ENCODE measurements around the gene THAP4. TPM values are rescaled to one million over a fixed set of nuclear protein-coding genes. Genes with fewer than 3 reads are reported as not detected.

The THAP4 gene
- total and polyA plus RNA-seq, 2 of the 13 experiments (the other 11 are each of a cell fraction or from before 2014, with no cell fraction given) = 59.7 to 75.7 TPM

DNA sequence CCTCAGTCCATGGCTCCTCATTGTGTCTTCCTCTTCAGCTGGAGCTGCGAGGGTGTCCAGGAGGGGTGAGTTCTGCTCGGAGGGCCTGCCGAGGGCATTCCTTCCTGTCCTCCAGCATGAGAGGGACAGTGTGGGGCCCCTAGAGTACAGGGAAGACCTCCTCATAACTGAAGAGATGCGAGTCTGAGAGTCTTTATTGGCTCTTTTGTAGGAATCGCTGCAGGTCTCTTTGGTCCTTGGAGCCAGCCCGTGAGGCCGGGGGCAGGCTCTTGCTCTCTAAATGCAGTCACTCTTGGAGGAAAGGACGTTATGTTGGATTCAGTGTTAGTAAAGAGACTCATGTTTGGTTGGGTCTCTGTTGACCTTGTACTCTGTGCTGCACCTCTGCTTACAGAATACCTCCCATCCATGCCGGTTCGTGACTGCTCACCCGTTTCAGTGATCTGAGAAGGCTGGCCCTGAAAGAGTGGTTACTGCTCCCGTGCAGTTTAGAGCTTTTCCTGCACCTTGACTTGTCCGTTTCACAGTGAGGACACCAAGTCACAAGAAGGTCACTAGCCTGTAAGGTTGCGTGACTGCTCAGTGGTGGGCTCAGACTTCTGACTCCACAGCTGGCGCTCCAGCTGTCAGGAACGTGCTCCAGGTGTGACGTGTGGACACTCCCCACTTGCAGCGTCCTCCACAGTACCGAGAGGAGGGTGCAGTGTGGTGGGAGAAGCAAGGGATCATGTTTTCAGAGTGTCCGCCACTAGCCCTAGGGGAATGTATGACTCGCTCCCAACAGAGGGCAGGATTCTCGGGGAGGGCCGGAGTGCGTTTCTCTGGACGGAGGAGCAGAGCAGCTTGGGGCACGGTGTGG, 8.3 kb upstream of the THAP4 start (continued):
- TF ChIP-seq, protein P1, sequence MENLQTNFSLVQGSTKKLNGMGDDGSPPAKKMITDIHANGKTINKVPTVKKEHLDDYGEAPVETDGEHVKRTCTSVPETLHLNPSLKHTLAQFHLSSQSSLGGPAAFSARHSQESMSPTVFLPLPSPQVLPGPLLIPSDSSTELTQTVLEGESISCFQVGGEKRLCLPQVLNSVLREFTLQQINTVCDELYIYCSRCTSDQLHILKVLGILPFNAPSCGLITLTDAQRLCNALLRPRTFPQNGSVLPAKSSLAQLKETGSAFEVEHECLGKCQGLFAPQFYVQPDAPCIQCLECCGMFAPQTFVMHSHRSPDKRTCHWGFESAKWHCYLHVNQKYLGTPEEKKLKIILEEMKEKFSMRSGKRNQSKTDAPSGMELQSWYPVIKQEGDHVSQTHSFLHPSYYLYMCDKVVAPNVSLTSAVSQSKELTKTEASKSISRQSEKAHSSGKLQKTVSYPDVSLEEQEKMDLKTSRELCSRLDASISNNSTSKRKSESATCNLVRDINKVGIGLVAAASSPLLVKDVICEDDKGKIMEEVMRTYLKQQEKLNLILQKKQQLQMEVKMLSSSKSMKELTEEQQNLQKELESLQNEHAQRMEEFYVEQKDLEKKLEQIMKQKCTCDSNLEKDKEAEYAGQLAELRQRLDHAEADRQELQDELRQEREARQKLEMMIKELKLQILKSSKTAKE (CRISPR knock-in tag; IDR thresholded peaks at IDR 0.05; ENCODE audit: borderline replicate concordance) = no peak; the same call in 1 of the 2 replicates
- TF ChIP-seq ZNF331 (CRISPR knock-in tag; IDR thresholded peaks at IDR 0.05) (peak; percentile 54), HES4 (CRISPR knock-in tag; IDR thresholded peaks at IDR 0.05; ENCODE audit: borderline replicate concordance) (0 out of 2 replicates have a peak, but pooled peaks have one; percentile 83), SIN3A (IDR thresholded peaks at IDR 0.05; ENCODE audit: borderline replicate concordance, low read depth, low read length) (no peak; the same call in none of the 2 replicates), AHR (CRISPR knock-in tag; IDR thresholded peaks at IDR 0.05) (no peak; the same call in none of the 2 replicates), GFI1 (CRISPR knock-in tag; IDR thresholded peaks at IDR 0.05; ENCODE audit: borderline replicate concordance) (peak; percentile 53; the same call in 1 of the 2 replicates), ZFP62 (CRISPR knock-in tag; IDR thresholded peaks at IDR 0.05) (no peak), ZMAT3 (CRISPR knock-in tag; conservative IDR thresholded peaks at IDR 0.05) (peak; percentile 90), MXD4 (CRISPR knock-in tag; IDR thresholded peaks at IDR 0.05) (peak; percentile 84), SKI (IDR thresholded peaks at IDR 0.05; ENCODE audit: partially characterized antibody) (no peak), SOX5 (CRISPR knock-in tag; IDR thresholded peaks at IDR 0.05; ENCODE audit: borderline replicate concordance) (peak; percentile 59), RNF2 (conservative IDR thresholded peaks at IDR 0.05; ENCODE audit: low read depth) (no peak), ZNF564 (CRISPR knock-in tag; IDR thresholded peaks at IDR 0.05) (no peak; the same call in 1 of the 2 replicates), U2AF2 (IDR thresholded peaks at IDR 0.05; ENCODE audit: low read depth, low read length) (no peak), CREB1 (IDR thresholded peaks at IDR 0.05) (peak; percentile 80), CREB1 (CRISPR knock-in tag; IDR thresholded peaks at IDR 0.05) (peak; percentile 70), ZNF792 (CRISPR knock-in tag; IDR thresholded peaks at IDR 0.05) (no peak)
- TF ChIP-seq, protein P2, sequence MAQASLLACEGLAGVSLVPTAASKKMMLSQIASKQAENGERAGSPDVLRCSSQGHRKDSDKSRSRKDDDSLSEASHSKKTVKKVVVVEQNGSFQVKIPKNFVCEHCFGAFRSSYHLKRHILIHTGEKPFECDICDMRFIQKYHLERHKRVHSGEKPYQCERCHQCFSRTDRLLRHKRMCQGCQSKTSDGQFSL (CRISPR knock-in tag; IDR thresholded peaks at IDR 0.05) = no peak
- TF ChIP-seq, protein P3, sequence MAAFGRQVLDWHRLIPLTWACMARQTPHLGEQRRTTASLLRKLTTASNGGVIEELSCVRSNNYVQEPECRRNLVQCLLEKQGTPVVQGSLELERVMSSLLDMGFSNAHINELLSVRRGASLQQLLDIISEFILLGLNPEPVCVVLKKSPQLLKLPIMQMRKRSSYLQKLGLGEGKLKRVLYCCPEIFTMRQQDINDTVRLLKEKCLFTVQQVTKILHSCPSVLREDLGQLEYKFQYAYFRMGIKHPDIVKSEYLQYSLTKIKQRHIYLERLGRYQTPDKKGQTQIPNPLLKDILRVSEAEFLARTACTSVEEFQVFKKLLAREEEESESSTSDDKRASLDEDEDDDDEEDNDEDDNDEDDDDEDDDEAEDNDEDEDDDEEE (CRISPR knock-in tag; IDR thresholded peaks at IDR 0.05) = peak; percentile 98; the same call in 1 of the 2 replicates
- TF ChIP-seq, protein P4, sequence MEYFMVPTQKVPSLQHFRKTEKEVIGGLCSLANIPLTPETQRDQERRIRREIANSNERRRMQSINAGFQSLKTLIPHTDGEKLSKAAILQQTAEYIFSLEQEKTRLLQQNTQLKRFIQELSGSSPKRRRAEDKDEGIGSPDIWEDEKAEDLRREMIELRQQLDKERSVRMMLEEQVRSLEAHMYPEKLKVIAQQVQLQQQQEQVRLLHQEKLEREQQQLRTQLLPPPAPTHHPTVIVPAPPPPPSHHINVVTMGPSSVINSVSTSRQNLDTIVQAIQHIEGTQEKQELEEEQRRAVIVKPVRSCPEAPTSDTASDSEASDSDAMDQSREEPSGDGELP (IDR thresholded peaks at IDR 0.05; ENCODE audit: borderline replicate concordance, low read depth) = peak; percentile 97
- TF ChIP-seq, protein P5, sequence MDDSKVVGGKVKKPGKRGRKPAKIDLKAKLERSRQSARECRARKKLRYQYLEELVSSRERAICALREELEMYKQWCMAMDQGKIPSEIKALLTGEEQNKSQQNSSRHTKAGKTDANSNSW (CRISPR knock-in tag; IDR thresholded peaks at IDR 0.05; ENCODE audit: borderline replicate concordance) = no peak; the same call in 1 of the 2 replicates
- TF ChIP-seq, protein P6, sequence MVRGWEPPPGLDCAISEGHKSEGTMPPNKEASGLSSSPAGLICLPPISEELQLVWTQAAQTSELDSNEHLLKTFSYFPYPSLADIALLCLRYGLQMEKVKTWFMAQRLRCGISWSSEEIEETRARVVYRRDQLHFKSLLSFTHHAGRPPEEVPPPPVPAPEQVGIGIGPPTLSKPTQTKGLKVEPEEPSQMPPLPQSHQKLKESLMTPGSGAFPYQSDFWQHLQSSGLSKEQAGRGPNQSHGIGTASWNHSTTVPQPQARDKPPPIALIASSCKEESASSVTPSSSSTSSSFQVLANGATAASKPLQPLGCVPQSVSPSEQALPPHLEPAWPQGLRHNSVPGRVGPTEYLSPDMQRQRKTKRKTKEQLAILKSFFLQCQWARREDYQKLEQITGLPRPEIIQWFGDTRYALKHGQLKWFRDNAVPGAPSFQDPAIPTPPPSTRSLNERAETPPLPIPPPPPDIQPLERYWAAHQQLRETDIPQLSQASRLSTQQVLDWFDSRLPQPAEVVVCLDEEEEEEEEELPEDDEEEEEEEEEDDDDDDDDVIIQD (CRISPR knock-in tag; IDR thresholded peaks at IDR 0.05; ENCODE audit: low read depth) = no peak
